HG02678 (cell line): ENCODE data around the gene GGCX.
"Not testable (repeated sequence)": the region's sequence is repeated elsewhere in the genome, so short reads cannot be mapped to it uniquely, and the experiment has no call there.

Source experiments
- ATAC-seq: cut with Tn5 transposase; IDR thresholded peaks from one replicate; pipeline ENCODE4 v1.9.1; 2021; ENCODE audit warnings: mild to moderate bottlenecking, moderate library complexity; ENCODE audit not compliant: unreplicated experiment

The GGCX gene

GRCh38 chr2:85577063-85577385 lies 15.7 kb upstream of the GGCX start:
- ATAC-seq, result no peak

GRCh38 chr2:85575739-85576138 lies 14.4 kb upstream of the GGCX start:
- no peak for ATAC-seq

- ATAC-seq, result no peak
Observed at GRCh38 chr2:85566265-85566664, 5.0 kb upstream of the GGCX start.

GRCh38 chr2:85564144-85564563 lies 2.9 kb upstream of the GGCX start:
- ATAC-seq, result no peak

- peak; percentile 23 for ATAC-seq
Observed at GRCh38 chr2:85560812-85561279, 447 bp downstream of the GGCX start.

- not testable (repeated sequence) for ATAC-seq
Observed at GRCh38 chr2:85560403-85560726, 928 bp downstream of the GGCX start.

GRCh38 chr2:85558160-85558559 lies 3.1 kb downstream of the GGCX start:
- no peak for ATAC-seq

GRCh38 chr2:85557130-85557529 lies 4.2 kb downstream of the GGCX start:
- no peak for ATAC-seq

- no peak for ATAC-seq
Observed at GRCh38 chr2:85554980-85555612, 6.2 kb downstream of the GGCX start.

GRCh38 chr2:85553184-85553583 lies 8.1 kb downstream of the GGCX start:
- no peak for ATAC-seq

GRCh38 chr2:85551698-85552678 lies 9.3 kb downstream of the GGCX start:
- peak; percentile 81 for ATAC-seq

GRCh38 chr2:85550486-85550885 lies 10.8 kb downstream of the GGCX start:
- ATAC-seq, result no peak

- ATAC-seq, result no peak
Observed at GRCh38 chr2:85549826-85550225, 11.5 kb downstream of the GGCX start.

GRCh38 chr2:85549095-85549494 lies 12.2 kb downstream of the GGCX start:
- ATAC-seq, result no peak

- ATAC-seq, result no peak
Observed at GRCh38 chr2:85548608-85548900, 12.7 kb downstream of the GGCX start.

- ATAC-seq, result no peak
Observed at GRCh38 chr2:85547859-85548607, 13.3 kb downstream of the GGCX start.

- no peak for ATAC-seq
Observed at GRCh38 chr2:85547089-85547858, 14.0 kb downstream of the GGCX start.

- no peak for ATAC-seq
Observed at GRCh38 chr2:85545780-85546240, 15.5 kb downstream of the GGCX start.

- ATAC-seq, result not testable (repeated sequence)
Observed at GRCh38 chr2:85544915-85545779, 16.1 kb downstream of the GGCX start.

- not testable (repeated sequence) for ATAC-seq
Observed at GRCh38 chr2:85544254-85544691, 17.0 kb downstream of the GGCX start.
